Measurements from ENCODE around the gene KLHL18.

The KLHL18 gene

GRCh38 chr3:47295976-47296375 lies 13.2 kb downstream of the KLHL18 start:
- TF ChIP-seq TAF1 (IDR thresholded peaks at IDR 0.05; ENCODE audit: low read depth) (no peak), REST (IDR thresholded peaks at IDR 0.05; ENCODE audit: low read depth) (no peak), RAD21 (IDR thresholded peaks at IDR 0.05; ENCODE audit: low read depth) (no peak), EP300 (IDR thresholded peaks at IDR 0.05; ENCODE audit: borderline replicate concordance) (no peak), CREB1 (IDR thresholded peaks at IDR 0.05; ENCODE audit: low read depth) (no peak), EGR1 (IDR thresholded peaks at IDR 0.05) (no peak), CEBPB (IDR thresholded peaks at IDR 0.05) (no peak), TEAD4 (IDR thresholded peaks at IDR 0.05) (no peak), NFIC (IDR thresholded peaks at IDR 0.05) (no peak), FOXM1 (IDR thresholded peaks at IDR 0.05; ENCODE audit: borderline replicate concordance, low read depth) (no peak), YY1 (IDR thresholded peaks at IDR 0.05; ENCODE audit: low read depth) (no peak), TCF12 (IDR thresholded peaks at IDR 0.05; ENCODE audit: low read depth) (no peak), ZBTB7A (IDR thresholded peaks at IDR 0.05; ENCODE audit: low read depth) (no peak)

- no peak for TF ChIP-seq NFIC (IDR thresholded peaks at IDR 0.05)
- TF ChIP-seq TAF1 (IDR thresholded peaks at IDR 0.05; ENCODE audit: low read depth) = no peak
- TF ChIP-seq YY1 (IDR thresholded peaks at IDR 0.05; ENCODE audit: low read depth) = no peak
- TF ChIP-seq MAX (IDR thresholded peaks at IDR 0.05) = no peak
- no peak for TF ChIP-seq ZBTB7A (IDR thresholded peaks at IDR 0.05; ENCODE audit: low read depth)
- TF ChIP-seq EP300 (IDR thresholded peaks at IDR 0.05; ENCODE audit: borderline replicate concordance) = no peak
- no peak for TF ChIP-seq CREB1 (IDR thresholded peaks at IDR 0.05; ENCODE audit: low read depth)
- no peak for TF ChIP-seq FOXM1 (IDR thresholded peaks at IDR 0.05; ENCODE audit: borderline replicate concordance, low read depth)
- no peak for TF ChIP-seq RAD21 (IDR thresholded peaks at IDR 0.05; ENCODE audit: low read depth)
- TF ChIP-seq TEAD4 (IDR thresholded peaks at IDR 0.05) = no peak
- TF ChIP-seq CEBPB (IDR thresholded peaks at IDR 0.05) = no peak
- no peak for TF ChIP-seq TCF12 (IDR thresholded peaks at IDR 0.05; ENCODE audit: low read depth)
- no peak for TF ChIP-seq EGR1 (IDR thresholded peaks at IDR 0.05)
- TF ChIP-seq REST (IDR thresholded peaks at IDR 0.05; ENCODE audit: low read depth) = no peak
- TF ChIP-seq USF1 (IDR thresholded peaks at IDR 0.05) = no peak
Observed at GRCh38 chr3:47296562-47297302, 14.0 kb downstream of the KLHL18 start.

GRCh38 chr3:47298439-47298838 lies 15.7 kb downstream of the KLHL18 start:
- TF ChIP-seq CEBPB (IDR thresholded peaks at IDR 0.05) (no peak), RAD21 (IDR thresholded peaks at IDR 0.05; ENCODE audit: low read depth) (no peak), TEAD4 (IDR thresholded peaks at IDR 0.05) (no peak), ZBTB7A (IDR thresholded peaks at IDR 0.05; ENCODE audit: low read depth) (no peak), NFIC (IDR thresholded peaks at IDR 0.05) (no peak), YY1 (IDR thresholded peaks at IDR 0.05; ENCODE audit: low read depth) (no peak), USF1 (IDR thresholded peaks at IDR 0.05) (no peak), CREB1 (IDR thresholded peaks at IDR 0.05; ENCODE audit: low read depth) (no peak), MAX (IDR thresholded peaks at IDR 0.05) (no peak)

GRCh38 chr3:47299381-47300318 lies 16.9 kb downstream of the KLHL18 start:
- TF ChIP-seq TEAD4 (IDR thresholded peaks at IDR 0.05) = no peak
- no peak for TF ChIP-seq EGR1 (IDR thresholded peaks at IDR 0.05)

- TF ChIP-seq TEAD4 (IDR thresholded peaks at IDR 0.05) (no peak), CEBPB (IDR thresholded peaks at IDR 0.05) (no peak), USF1 (IDR thresholded peaks at IDR 0.05) (no peak), FOXM1 (IDR thresholded peaks at IDR 0.05; ENCODE audit: borderline replicate concordance, low read depth) (no peak), MAX (IDR thresholded peaks at IDR 0.05) (no peak), RAD21 (IDR thresholded peaks at IDR 0.05; ENCODE audit: low read depth) (no peak), TCF12 (IDR thresholded peaks at IDR 0.05; ENCODE audit: low read depth) (no peak), YY1 (IDR thresholded peaks at IDR 0.05; ENCODE audit: low read depth) (no peak), TAF1 (IDR thresholded peaks at IDR 0.05; ENCODE audit: low read depth) (no peak), ZBTB7A (IDR thresholded peaks at IDR 0.05; ENCODE audit: low read depth) (no peak), REST (IDR thresholded peaks at IDR 0.05; ENCODE audit: low read depth) (no peak), CREB1 (IDR thresholded peaks at IDR 0.05; ENCODE audit: low read depth) (no peak), NFIC (IDR thresholded peaks at IDR 0.05) (no peak), EGR1 (IDR thresholded peaks at IDR 0.05) (no peak), EP300 (IDR thresholded peaks at IDR 0.05; ENCODE audit: borderline replicate concordance) (no peak)
Observed at GRCh38 chr3:47301456-47301855, 18.7 kb downstream of the KLHL18 start.

All from Ishikawa (cell line).